ENCODE measurements around the gene AQP4.

Gene AQP4

GRCh38 chr18:26865557-26865956 lies at the start of gene AQP4:
AQP4 (minus strand) TSS chr18:26865707; CDS start chr18:26865689, 18 bp downstream.
- DNase-seq: no peak

GRCh38 chr18:26911840-26912239 lies 46.3 kb upstream of the AQP4 start:
- no peak for DNase-seq

GRCh38 chr18:26909599-26910290 lies 44.2 kb upstream of the AQP4 start:
- DNase-seq: no peak

- DNase-seq: no peak
Measured at GRCh38 chr18:26908906-26909305, 43.4 kb upstream of the AQP4 start.

- no peak for DNase-seq
Measured at GRCh38 chr18:26902291-26902690, 36.8 kb upstream of the AQP4 start.

- DNase-seq: no peak
Measured at GRCh38 chr18:26901020-26901419, 35.5 kb upstream of the AQP4 start.

- DNase-seq: no peak
Measured at GRCh38 chr18:26894426-26894825, 28.9 kb upstream of the AQP4 start.

- DNase-seq: no peak
Measured at GRCh38 chr18:26893996-26894395, 28.5 kb upstream of the AQP4 start.

- DNase-seq: no peak
Measured at GRCh38 chr18:26888259-26888658, 22.8 kb upstream of the AQP4 start.

GRCh38 chr18:26875040-26875654 lies 9.6 kb upstream of the AQP4 start:
- DNase-seq: no peak

- no peak for DNase-seq
Measured at GRCh38 chr18:26874283-26874682, 8.8 kb upstream of the AQP4 start.

- DNase-seq: no peak
Measured at GRCh38 chr18:26869640-26870039, 4.1 kb upstream of the AQP4 start.

- DNase-seq: no peak
Measured at GRCh38 chr18:26868968-26869586, 3.6 kb upstream of the AQP4 start.

- no peak for DNase-seq
Measured at GRCh38 chr18:26867471-26867870, 2.0 kb upstream of the AQP4 start.

- no peak for DNase-seq
Measured at GRCh38 chr18:26864658-26865057, 849 bp downstream of the AQP4 start.

GRCh38 chr18:26863921-26864497 lies 1.5 kb downstream of the AQP4 start:
- DNase-seq: no peak

GRCh38 chr18:26863122-26863879 lies 2.2 kb downstream of the AQP4 start:
- no peak for DNase-seq

- DNase-seq: no peak
Measured at GRCh38 chr18:26862084-26862483, 3.4 kb downstream of the AQP4 start.

- DNase-seq: no peak
Measured at GRCh38 chr18:26854292-26854881, 11.1 kb downstream of the AQP4 start.

- DNase-seq: no peak
Measured at GRCh38 chr18:26853401-26853800, 12.1 kb downstream of the AQP4 start.

- no peak for DNase-seq
Measured at GRCh38 chr18:26843760-26844159, 21.7 kb downstream of the AQP4 start.

GRCh38 chr18:26840965-26841364 lies 24.5 kb downstream of the AQP4 start:
- DNase-seq: no peak

GRCh38 chr18:26839609-26840008 lies 25.9 kb downstream of the AQP4 start:
- no peak for DNase-seq
